NB4 (cell line): Measurements from ENCODE around the gene MIS18BP1.

ENCODE experiments used
- POLR2A ChIP-seq: IDR thresholded peaks from 2 replicates; pipeline ENCODE4 v1.6.1; 2011; ENCODE audit warnings: mild to moderate bottlenecking; ENCODE audit not compliant: insufficient read length; ENCODE audit errors: extremely low read depth
- TF ChIP-seq, protein P1 (sequence below): IDR thresholded peaks from one replicate; pipeline ENCODE4 v1.5.1; 2012; ENCODE audit warnings: low read depth, low read length

DNA sequence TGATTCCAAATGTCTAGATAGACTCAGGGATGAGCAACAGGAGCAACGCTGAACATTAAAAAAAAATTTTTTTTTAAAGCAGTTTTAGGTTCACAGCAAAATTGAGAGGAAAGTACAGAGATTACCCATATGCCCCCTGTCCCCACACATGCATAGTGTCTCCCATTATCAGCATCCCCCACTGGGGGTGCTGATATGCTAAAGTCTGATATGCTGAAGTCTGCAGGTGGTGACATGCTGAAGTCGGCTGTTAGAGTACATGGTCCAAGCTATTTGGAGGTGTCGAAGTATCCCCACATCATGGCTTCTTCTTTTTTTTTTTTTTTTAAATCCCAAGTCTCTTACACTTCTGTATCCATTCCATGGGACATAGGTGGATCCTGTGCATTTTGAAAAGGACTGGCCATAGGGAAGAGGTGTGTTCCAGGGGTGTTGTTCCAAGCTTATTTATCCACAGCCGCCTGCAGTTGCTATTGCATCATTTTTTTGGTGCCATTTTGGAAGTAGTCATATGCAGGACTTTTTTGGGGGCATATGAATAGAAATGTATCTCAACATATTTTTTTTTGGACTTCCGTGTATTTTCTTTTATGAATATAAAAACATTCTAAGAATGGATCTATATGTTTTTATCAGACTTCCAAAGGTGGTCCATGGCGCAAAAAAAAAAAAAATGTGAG, 19.0 kb upstream of the MIS18BP1 start:
- TF ChIP-seq POLR2A: no peak
- TF ChIP-seq, protein P1, sequence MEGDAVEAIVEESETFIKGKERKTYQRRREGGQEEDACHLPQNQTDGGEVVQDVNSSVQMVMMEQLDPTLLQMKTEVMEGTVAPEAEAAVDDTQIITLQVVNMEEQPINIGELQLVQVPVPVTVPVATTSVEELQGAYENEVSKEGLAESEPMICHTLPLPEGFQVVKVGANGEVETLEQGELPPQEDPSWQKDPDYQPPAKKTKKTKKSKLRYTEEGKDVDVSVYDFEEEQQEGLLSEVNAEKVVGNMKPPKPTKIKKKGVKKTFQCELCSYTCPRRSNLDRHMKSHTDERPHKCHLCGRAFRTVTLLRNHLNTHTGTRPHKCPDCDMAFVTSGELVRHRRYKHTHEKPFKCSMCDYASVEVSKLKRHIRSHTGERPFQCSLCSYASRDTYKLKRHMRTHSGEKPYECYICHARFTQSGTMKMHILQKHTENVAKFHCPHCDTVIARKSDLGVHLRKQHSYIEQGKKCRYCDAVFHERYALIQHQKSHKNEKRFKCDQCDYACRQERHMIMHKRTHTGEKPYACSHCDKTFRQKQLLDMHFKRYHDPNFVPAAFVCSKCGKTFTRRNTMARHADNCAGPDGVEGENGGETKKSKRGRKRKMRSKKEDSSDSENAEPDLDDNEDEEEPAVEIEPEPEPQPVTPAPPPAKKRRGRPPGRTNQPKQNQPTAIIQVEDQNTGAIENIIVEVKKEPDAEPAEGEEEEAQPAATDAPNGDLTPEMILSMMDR: no peak
